VCaP (cell line): ENCODE data around the gene ZNF425.

Experiments
- H3K27ac ChIP-seq: fragments of 450-650 bp; 2 replicates; pipeline ENCODE4 v1.5.1; 2017
- TF ChIP-seq, protein P1 (sequence below): fragments of 450-650 bp; conservative IDR thresholded peaks from 2 replicates; pipeline ENCODE4 v1.5.1; 2017; ENCODE audit warnings: mild to moderate bottlenecking, moderate library complexity

ZNF425 gene

DNA sequence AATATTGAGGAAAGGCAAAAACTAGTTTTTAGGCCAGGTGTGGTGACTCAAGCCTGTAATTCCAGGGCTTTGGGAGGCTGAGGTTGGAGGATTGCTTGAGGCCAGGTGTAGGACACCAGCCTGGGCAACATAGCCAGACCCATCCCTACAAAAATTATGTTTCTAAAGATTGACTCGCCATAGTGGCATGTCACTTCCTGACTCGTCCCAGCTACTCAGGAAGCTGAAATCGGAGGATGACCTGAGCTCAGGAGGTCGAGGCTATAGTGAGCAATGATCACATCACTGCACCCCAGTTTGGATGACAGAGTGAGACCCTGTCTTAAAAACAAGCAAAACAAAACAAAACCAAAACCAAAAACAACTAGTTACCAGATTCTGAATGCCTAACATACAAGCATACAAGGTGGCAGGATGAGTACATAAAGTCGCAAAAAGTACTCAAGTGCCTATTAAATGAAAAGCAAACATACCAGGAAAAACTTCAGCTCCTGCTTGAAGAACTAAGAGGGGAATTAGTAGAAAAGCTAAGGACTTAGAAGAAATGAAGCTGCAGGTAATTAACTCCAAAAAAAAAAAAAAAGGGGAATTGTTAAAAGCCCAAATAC is 35.2 kb upstream of the ZNF425 start:
- TF ChIP-seq, protein P1, sequence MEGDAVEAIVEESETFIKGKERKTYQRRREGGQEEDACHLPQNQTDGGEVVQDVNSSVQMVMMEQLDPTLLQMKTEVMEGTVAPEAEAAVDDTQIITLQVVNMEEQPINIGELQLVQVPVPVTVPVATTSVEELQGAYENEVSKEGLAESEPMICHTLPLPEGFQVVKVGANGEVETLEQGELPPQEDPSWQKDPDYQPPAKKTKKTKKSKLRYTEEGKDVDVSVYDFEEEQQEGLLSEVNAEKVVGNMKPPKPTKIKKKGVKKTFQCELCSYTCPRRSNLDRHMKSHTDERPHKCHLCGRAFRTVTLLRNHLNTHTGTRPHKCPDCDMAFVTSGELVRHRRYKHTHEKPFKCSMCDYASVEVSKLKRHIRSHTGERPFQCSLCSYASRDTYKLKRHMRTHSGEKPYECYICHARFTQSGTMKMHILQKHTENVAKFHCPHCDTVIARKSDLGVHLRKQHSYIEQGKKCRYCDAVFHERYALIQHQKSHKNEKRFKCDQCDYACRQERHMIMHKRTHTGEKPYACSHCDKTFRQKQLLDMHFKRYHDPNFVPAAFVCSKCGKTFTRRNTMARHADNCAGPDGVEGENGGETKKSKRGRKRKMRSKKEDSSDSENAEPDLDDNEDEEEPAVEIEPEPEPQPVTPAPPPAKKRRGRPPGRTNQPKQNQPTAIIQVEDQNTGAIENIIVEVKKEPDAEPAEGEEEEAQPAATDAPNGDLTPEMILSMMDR: no peak
- H3K27ac ChIP-seq: peak overlapping the region; percentile 28; the same call in 1 of the 2 replicates

DNA sequence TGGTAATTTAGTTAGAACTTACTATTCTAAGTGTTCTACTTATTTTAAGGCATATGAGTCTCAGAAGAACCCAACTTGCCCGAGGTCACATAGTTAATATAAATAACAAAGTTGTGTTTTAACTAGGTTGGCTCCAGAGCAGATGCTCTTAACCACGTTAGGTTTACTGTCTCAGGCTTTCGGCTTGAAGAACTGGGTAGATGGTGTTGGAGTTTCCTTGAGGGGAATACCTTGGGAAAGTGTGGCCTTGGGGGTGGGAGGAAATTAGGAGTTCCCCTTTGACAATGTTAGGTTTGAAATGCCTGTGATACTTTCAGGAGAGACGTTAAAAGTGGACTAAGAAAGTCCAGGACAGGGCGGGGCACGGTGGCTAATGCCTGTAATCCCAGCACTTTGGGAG is 30.8 kb upstream of the ZNF425 start:
- TF ChIP-seq, protein P1: no peak
- no peak overlapping the region for H3K27ac ChIP-seq

DNA sequence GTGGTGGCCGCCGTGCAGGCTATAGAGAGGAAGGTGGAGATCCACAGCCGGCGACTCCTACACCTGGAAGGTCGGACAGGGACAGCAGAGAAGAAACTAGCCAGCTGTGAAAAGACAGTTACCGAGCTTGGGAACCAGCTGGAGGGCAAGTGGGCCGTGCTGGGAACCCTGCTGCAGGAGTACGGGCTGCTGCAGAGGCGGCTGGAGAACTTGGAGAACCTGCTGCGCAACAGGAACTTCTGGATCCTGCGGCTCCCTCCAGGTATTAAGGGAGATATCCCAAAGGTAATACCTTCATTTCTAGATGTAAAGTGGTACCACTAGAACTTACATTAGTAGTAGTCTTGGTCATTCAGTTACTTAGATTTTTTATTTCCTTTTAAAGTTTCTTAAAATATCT is 27.9 kb upstream of the ZNF425 start:
- TF ChIP-seq, protein P1: no peak
- peak overlapping the region; percentile 49 for H3K27ac ChIP-seq

DNA sequence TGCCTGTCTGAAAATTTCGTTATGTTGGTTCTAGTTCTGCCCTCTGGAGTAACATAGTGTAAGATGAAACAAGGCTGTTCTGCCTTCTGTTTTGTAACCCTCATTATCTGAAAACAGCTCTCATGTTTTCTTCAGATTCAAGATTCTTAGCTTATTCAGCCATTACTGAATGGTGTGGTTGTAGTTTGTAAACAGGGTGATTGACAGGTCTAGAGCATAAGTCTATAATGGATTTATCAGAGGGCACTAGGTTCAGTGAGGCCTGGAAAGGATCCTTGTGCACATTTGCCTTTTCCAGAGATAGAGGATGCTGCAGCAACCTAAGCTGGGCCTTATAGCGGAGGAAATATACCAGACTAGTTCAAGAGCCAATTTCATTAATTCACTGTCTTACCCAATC is 27.2 kb upstream of the ZNF425 start:
- TF ChIP-seq, protein P1: no peak
- peak overlapping the region; percentile 49 for H3K27ac ChIP-seq

DNA sequence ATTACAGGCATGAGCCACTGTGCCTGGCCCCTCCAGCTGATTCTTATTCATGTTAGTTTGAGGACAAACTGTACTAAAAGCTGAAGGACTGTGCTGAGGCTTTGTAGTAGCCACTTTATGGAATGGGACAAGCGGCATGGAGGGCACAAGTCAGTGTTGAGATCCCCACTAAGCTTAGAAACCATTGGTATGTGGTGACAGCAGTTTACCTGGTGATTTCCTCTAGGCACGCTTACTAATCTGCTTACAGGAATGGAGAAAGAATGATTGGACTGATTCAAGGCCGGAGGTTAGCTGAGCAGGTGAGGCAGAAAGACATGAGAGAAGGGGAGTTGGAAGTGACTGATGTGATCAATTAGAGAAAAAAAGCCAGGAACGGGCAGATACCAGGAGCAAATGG is 24.9 kb upstream of the ZNF425 start:
- TF ChIP-seq, protein P1: no peak
- no peak overlapping the region for H3K27ac ChIP-seq

DNA sequence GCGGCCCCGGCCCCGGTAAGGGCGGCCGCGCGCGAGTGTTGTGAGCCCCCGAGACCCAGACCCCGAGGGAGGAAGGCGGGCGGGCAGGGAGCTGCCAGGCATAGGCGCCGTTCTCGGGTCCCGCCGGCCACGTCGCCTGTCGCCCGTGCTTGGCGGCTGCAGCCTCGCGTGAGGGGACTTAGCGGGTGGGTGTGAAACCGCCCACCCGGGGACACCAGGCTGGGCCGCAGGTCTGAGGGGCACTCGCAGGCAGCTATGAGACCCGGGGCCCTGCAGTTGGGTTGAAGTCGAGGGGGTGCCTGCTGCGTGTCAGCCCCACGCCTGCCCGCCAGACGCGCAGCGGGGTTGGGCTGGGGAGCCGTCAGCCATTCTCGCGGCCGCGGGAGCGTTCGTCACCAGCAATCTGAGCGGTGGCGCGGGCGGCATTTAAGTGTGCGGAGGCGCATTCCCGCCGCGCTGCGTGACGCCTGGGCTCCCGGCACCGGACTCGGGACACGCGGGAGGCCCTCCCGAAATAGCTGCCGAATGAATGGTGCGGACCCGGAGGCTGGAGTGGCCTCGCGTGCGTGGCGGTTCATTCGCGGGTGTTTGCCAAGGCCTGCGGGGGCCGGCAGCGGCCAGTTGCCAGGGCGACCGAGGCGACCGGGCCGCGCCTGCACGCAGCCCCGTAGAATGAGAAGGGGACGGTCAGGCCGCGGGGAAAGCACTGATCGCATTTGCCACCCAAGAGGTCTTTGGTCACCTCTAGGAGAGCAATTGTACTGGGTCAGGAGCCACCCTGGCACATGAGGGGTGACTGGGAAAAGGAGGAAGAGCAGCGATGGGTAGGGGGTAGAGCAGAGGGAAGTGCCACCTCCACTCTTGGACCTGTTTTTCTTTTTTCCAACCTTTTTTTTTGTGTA is 21.9 kb upstream of the ZNF425 start:
- H3K27ac ChIP-seq: peak overlapping the region; percentile 92
- TF ChIP-seq, protein P1: no peak

DNA sequence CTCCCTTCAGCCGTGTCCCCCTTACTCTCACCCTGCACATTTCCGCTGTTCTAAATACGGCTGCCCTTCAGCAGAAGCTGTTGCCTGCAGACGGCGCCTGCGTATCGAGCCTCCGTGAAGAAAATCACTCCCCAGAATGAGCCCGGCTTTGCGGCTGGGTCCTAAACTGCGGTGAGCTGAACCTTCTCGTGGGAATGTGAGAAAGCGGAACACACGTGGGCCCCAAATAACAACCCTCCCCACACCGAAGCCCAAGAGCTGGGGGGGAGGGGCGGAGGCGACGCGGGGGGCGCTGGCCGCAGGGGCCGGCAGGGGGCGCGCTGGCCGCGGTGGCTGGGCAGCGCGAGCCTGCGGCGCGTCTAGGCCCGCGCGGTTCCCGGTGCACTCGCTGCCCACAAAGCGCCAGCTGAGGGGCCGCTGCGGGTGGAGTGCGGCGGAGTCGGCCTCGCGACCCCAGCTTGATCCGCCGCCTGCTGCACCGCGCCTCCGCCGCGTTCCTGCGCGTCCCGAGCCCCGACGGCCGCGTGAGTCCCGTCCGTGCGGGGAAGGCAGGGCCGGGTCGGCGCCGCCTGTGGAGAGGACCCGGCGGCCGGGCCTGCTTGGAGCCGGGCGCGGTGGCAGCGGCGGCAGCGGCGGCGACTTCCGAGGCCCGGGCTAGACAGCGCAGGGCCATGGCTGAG is 21.1 kb upstream of the ZNF425 start, which contains the start of gene ZNF398:
Gene ZNF398 (plus strand): TSS at position 382 of the 680 bp plus-strand sequence. CDS start 290 bp downstream, at position 672.
- TF ChIP-seq, protein P1: peak; percentile 99
- H3K27ac ChIP-seq: peak within 1 kb of the TSS; percentile 92
